HCT116 (cell line): ENCODE measurements around the gene LSM7.
"Not testable (repeated sequence)": the region's sequence is repeated elsewhere in the genome, so short reads cannot be mapped to it uniquely, and the experiment has no call there.

Source experiments
- ATF3 ChIP-seq: IDR thresholded peaks from 2 replicates; pipeline ENCODE4 v1.6.1; 2012
- CEBPB ChIP-seq: IDR thresholded peaks from 2 replicates; pipeline ENCODE4 v1.6.1; 2012; ENCODE audit warnings: low read depth
- CTCF ChIP-seq, 3 experiments: fragments of 200-600 bp in 1 of 3; sonication (generic) in 1 of 3; IDR thresholded peaks in 2 of 3; conservative IDR thresholded peaks in 1 of 3; 2 replicates each; pipeline ENCODE4 v1.5.1; 2012 to 2017; ENCODE audit warnings: low read depth in 2 of 3, low read length in 2 of 3, antibody characterized with exemption in 1 of 3, borderline replicate concordance in 1 of 3, control low read depth in 1 of 3, mild to moderate bottlenecking in 1 of 3, mixed read lengths in 1 of 3, mixed run types in 1 of 3, moderate library complexity in 1 of 3; ENCODE audit not compliant: insufficient read depth in 1 of 3
- EGR1 ChIP-seq: IDR thresholded peaks from 2 replicates; pipeline ENCODE4 v1.6.1; 2012; ENCODE audit warnings: low read depth
- EZH2 ChIP-seq: fragments of 200-600 bp; sonication (generic); IDR thresholded peaks from 2 replicates; pipeline ENCODE4 v1.6.1; 2017; ENCODE audit warnings: antibody characterized with exemption, mixed run types
- FOSL1 ChIP-seq: IDR thresholded peaks from 2 replicates; pipeline ENCODE4 v1.6.1; 2012; ENCODE audit warnings: low read depth
- POLR2A ChIP-seq: IDR thresholded peaks from 2 replicates; pipeline ENCODE4 v1.7.0; 2011; ENCODE audit warnings: borderline replicate concordance; ENCODE audit not compliant: insufficient read depth, insufficient read length; ENCODE audit errors: extremely low read depth
- POLR2AphosphoS5 ChIP-seq: IDR thresholded peaks from 2 replicates; pipeline ENCODE4 v1.6.1; 2011; ENCODE audit warnings: mild to moderate bottlenecking, low read depth, low read length, moderate library complexity
- RAD21 ChIP-seq: IDR thresholded peaks from 2 replicates; pipeline ENCODE4 v1.6.1; 2012; ENCODE audit warnings: low read depth, mild to moderate bottlenecking
- SP1 ChIP-seq: IDR thresholded peaks from 2 replicates; pipeline ENCODE4 v1.6.1; 2012; ENCODE audit warnings: low read depth
- YY1 ChIP-seq: IDR thresholded peaks from 2 replicates; pipeline ENCODE4 v1.6.1; 2011; ENCODE audit warnings: low read length, low read depth, moderate library complexity, mild to moderate bottlenecking; ENCODE audit not compliant: insufficient replicate concordance; ENCODE audit errors: extremely low read depth
- ZBTB33 ChIP-seq: IDR thresholded peaks from 2 replicates; pipeline ENCODE4 v1.6.1; 2011; ENCODE audit warnings: mild to moderate bottlenecking, low read length, moderate library complexity; ENCODE audit not compliant: insufficient replicate concordance; ENCODE audit errors: extremely low read depth

- not testable (repeated sequence) for TF ChIP-seq CTCF (IDR thresholded peaks at IDR 0.05 in 2 of 3, conservative IDR thresholded peaks at IDR 0.05 in 1 of 3; ENCODE audit: borderline replicate concordance in 1 of 3, insufficient read depth in 1 of 3, low read depth in 2 of 3, low read length in 2 of 3); ZBTB33; POLR2AphosphoS5; FOSL1; POLR2A; YY1; RAD21; SP1; EGR1; CEBPB; EZH2; ATF3
Measured at GRCh38 chr19:2349818-2350217, 21.4 kb upstream of the LSM7 start.
